Gastrocnemius medialis (tissue), 4 donors: Measurements from ENCODE around the gene LAMA3.

Experiments used
- CTCF ChIP-seq, 5 experiments: fragments of 450-650 bp in 3 of 5; fragments of 200-600 bp in 2 of 5; sonication (generic) in 2 of 5; IDR thresholded peaks in 4 of 5; conservative IDR thresholded peaks in 1 of 5; 1 replicate in 4 of 5; 2 replicates in 1 of 5; pipeline ENCODE4 v1.5.1; 2016 to 2019; ENCODE audit warnings: antibody characterized with exemption in 5 of 5, mild to moderate bottlenecking in 3 of 5, moderate library complexity in 3 of 5
- POLR2A ChIP-seq, 2 donors: fragments of 450-650 bp; IDR thresholded peaks; one replicate each; pipeline ENCODE4 v1.6.1; 2017; ENCODE audit warnings: antibody characterized with exemption in 2 of 2, mild to moderate bottlenecking in 2 of 2, moderate library complexity in 2 of 2

- TF ChIP-seq CTCF (IDR thresholded peaks at IDR 0.05 in 4 of 5, conservative IDR thresholded peaks at IDR 0.05 in 1 of 5): no peak
- TF ChIP-seq POLR2A (IDR thresholded peaks at IDR 0.05): no peak
Measured at GRCh38 chr18:23870676-23871380, 181.6 kb downstream of the LAMA3 start.
